HCT116 (cell line): ENCODE measurements around the gene TTC38. TPM values are rescaled to one million over a fixed set of nuclear protein-coding genes. Genes with fewer than 3 reads are reported as not detected.

Experiments
- ATAC-seq: fragments of 200-7000 bp; cut with Tn5 transposase; 2 replicates; pipeline ENCODE4 v1.9.1; 2020; ENCODE audit warnings: mild to moderate bottlenecking, moderate library complexity
- BruUV-seq: library from RNA; stranded (reverse); fragments of 400-500 nt; replicated peaks from 2 replicates; lab custom pipeline; 2021; lab: Mats Ljungman, UMichigan
- CTCF ChIA-PET: fragments of 300-600 bp; sonication (Branson Sonifier 250); formaldehyde crosslinking; loops from one replicate; lab custom pipeline; 2021; ENCODE audit warnings: antibody characterized with exemption; lab: Charles Lee
- POLR2A ChIA-PET: fragments of 300-600, 350-600 bp; sonication (Branson Sonifier 250); formaldehyde crosslinking; loops from one replicate; lab custom pipeline; 2021; ENCODE audit warnings: antibody characterized with exemption; lab: Charles Lee
- RAD21 ChIA-PET, 2 experiments: fragments of 300-600 bp; sonication (Branson Sonifier 250); formaldehyde crosslinking; loops; one replicate each; lab custom pipeline; 2023; ENCODE audit warnings: low total read pairs in 2 of 2; ENCODE audit not compliant: uncharacterized antibody in 2 of 2, unreplicated experiment in 2 of 2, low non-redundant PET in 1 of 2; lab: Charles Lee
- DNase-seq: peaks from one replicate; pipeline ENCODE4 v3.0.0-alpha.2; 2010; ENCODE audit warnings: low read depth, low spot score
- H2AFZ ChIP-seq: fragments of 200-600 bp; shearing (Covaris generic), sonication (generic); 2 replicates; pipeline ENCODE4 v1.6.1; 2017; ENCODE audit warnings: low read depth, mixed run types, mixed read lengths, antibody characterized with exemption, low read length; ENCODE audit not compliant: poor library complexity, severe bottlenecking
- H3K27ac ChIP-seq: 2 replicates; pipeline ENCODE4 v1.5.1; 2012; ENCODE audit warnings: low read depth, low read length
- H3K27me3 ChIP-seq: fragments of 200-600 bp; sonication (generic); 2 replicates; pipeline ENCODE4 v1.6.1; 2016; ENCODE audit warnings: mixed run types, low read length, mixed read lengths; ENCODE audit not compliant: insufficient read depth
- H3K36me3 ChIP-seq, 2 experiments: fragments of 200-500 bp in 1 of 2; fragments of 200-600 bp in 1 of 2; sonication (Bioruptor generic) in 1 of 2; sonication (generic) in 1 of 2; 2 replicates each; pipeline versions ENCODE4 v1.5.1 to v1.6.1; 2014 to 2016; ENCODE audit warnings: low read length in 2 of 2, inconsistent platforms in 1 of 2, mixed read lengths in 1 of 2, mixed run types in 1 of 2; ENCODE audit not compliant: insufficient read depth in 2 of 2, control insufficient read depth in 1 of 2
- H3K4me1 ChIP-seq, 2 experiments: fragments of 200-600 bp in 1 of 2; sonication (generic) in 1 of 2; 2 replicates each; pipeline versions ENCODE4 v1.5.1 to v1.6.1; 2012 to 2017; ENCODE audit warnings: low read length in 2 of 2, inconsistent platforms in 1 of 2, mild to moderate bottlenecking in 1 of 2, mixed read lengths in 1 of 2, mixed run types in 1 of 2, moderate library complexity in 1 of 2; ENCODE audit not compliant: insufficient read depth in 2 of 2, control insufficient read depth in 1 of 2
- H3K4me2 ChIP-seq: fragments of 200-600 bp; sonication (generic); 2 replicates; pipeline ENCODE4 v1.6.1; 2017; ENCODE audit warnings: mixed run types, low read length, mixed read lengths
- H3K4me3 ChIP-seq, 2 experiments: fragments of 200-600 bp in 1 of 2; sonication (generic) in 1 of 2; replicated peaks in 1 of 2; 2 replicates each; pipeline ENCODE4 v1.5.1; 2011 to 2016; ENCODE audit warnings: low read length in 2 of 2, control low read depth in 1 of 2, low read depth in 1 of 2, mild to moderate bottlenecking in 1 of 2, mixed read lengths in 1 of 2, mixed run types in 1 of 2
- H3K79me2 ChIP-seq: fragments of 200-600 bp; sonication (generic); 2 replicates; pipeline ENCODE4 v1.6.1; 2017; ENCODE audit warnings: mild to moderate bottlenecking, mixed run types, low read length, moderate library complexity, mixed read lengths; ENCODE audit not compliant: insufficient read depth
- H3K9ac ChIP-seq: fragments of 200-600 bp; sonication (generic); 2 replicates; pipeline ENCODE4 v1.6.1; 2016; ENCODE audit warnings: low read length, mixed read lengths
- H3K9me2 ChIP-seq: fragments of 200-600 bp; sonication (generic), shearing (Covaris generic); 2 replicates; pipeline ENCODE4 v1.6.1; 2017; ENCODE audit warnings: mixed run types, mild to moderate bottlenecking, moderate library complexity; ENCODE audit not compliant: insufficient read depth
- H3K9me3 ChIP-seq, 2 experiments: fragments of 200-500 bp in 1 of 2; fragments of 200-600 bp in 1 of 2; sonication (Bioruptor generic) in 1 of 2; sonication (generic) in 1 of 2; 2 replicates each; pipeline ENCODE4 v1.6.1; 2014 to 2017; ENCODE audit warnings: low read length in 2 of 2, mixed read lengths in 2 of 2, inconsistent platforms in 1 of 2, low read depth in 1 of 2, mild to moderate bottlenecking in 1 of 2, mixed run types in 1 of 2, moderate library complexity in 1 of 2; ENCODE audit not compliant: control insufficient read depth in 1 of 2, insufficient read depth in 1 of 2
- H4K20me1 ChIP-seq: fragments of 200-600 bp; sonication (generic), shearing (Covaris generic); 2 replicates; pipeline ENCODE4 v1.6.1; 2017; ENCODE audit warnings: mixed run types, mild to moderate bottlenecking, moderate library complexity; ENCODE audit not compliant: insufficient read depth
- CTCF ChIP-seq, 3 experiments: fragments of 200-600 bp in 1 of 3; sonication (generic) in 1 of 3; IDR thresholded peaks in 2 of 3; conservative IDR thresholded peaks in 1 of 3; 2 replicates each; pipeline ENCODE4 v1.5.1; 2012 to 2017; ENCODE audit warnings: low read depth in 2 of 3, low read length in 2 of 3, antibody characterized with exemption in 1 of 3, borderline replicate concordance in 1 of 3, control low read depth in 1 of 3, mild to moderate bottlenecking in 1 of 3, mixed read lengths in 1 of 3, mixed run types in 1 of 3, moderate library complexity in 1 of 3; ENCODE audit not compliant: insufficient read depth in 1 of 3
- JUND ChIP-seq: IDR thresholded peaks from 2 replicates; pipeline ENCODE4 v1.6.1; 2012
- MAX ChIP-seq: IDR thresholded peaks from 2 replicates; pipeline ENCODE4 v1.6.1; 2012
- POLR2A ChIP-seq: IDR thresholded peaks from 2 replicates; pipeline ENCODE4 v1.7.0; 2011; ENCODE audit warnings: borderline replicate concordance; ENCODE audit not compliant: insufficient read depth, insufficient read length; ENCODE audit errors: extremely low read depth
- SIN3A ChIP-seq: IDR thresholded peaks from 2 replicates; pipeline ENCODE4 v1.6.1; 2012; ENCODE audit warnings: low read depth
- SP1 ChIP-seq: IDR thresholded peaks from 2 replicates; pipeline ENCODE4 v1.6.1; 2012; ENCODE audit warnings: low read depth
- SRF ChIP-seq: IDR thresholded peaks from 2 replicates; pipeline ENCODE4 v1.6.1; 2012; ENCODE audit warnings: low read depth
- YY1 ChIP-seq: IDR thresholded peaks from 2 replicates; pipeline ENCODE4 v1.6.1; 2011; ENCODE audit warnings: low read length, low read depth, moderate library complexity, mild to moderate bottlenecking; ENCODE audit not compliant: insufficient replicate concordance; ENCODE audit errors: extremely low read depth
- ZFX ChIP-seq: fragments of 450-650 bp; IDR thresholded peaks from 2 replicates; pipeline ENCODE4 v1.6.1; 2017
- ZNF274 ChIP-seq: fragments of 200-500 bp; sonication (Bioruptor generic); IDR thresholded peaks from 2 replicates; pipeline ENCODE4 v1.6.1; 2014; ENCODE audit warnings: mild to moderate bottlenecking, low read depth, low read length, inconsistent platforms
- intact Hi-C: fragments of 100-400 bp; cut with micrococcal nuclease; formaldehyde crosslinking; loops from 2 replicates; pipeline ENCODE4 v1.10.0; 2022
- total RNA-seq: library from RNA; stranded (reverse); gene quantifications from one replicate; pipeline ENCODE4 v1.2.1, GENCODE V29; 2021; ENCODE audit not compliant: unreplicated experiment

TTC38 gene
- total RNA-seq, 1 experiment from 2014 or later: 22.9 TPM

DNA sequence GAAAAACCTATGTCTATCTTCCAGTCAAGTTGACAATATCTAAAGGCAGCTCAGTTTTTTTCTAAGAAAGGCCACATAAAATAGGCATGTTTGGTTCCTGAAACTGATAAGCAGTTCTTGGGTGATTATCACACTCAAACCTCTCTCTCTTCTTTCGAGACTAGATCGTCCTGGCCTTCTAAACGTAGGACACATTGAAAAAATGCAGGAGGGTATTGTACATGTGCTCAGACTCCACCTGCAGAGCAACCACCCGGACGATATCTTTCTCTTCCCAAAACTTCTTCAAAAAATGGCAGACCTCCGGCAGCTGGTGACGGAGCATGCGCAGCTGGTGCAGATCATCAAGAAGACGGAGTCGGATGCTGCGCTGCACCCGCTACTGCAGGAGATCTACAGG lies 32.8 kb upstream of the TTC38 start:
- Histone ChIP-seq H3K27me3 (no peaks in the 10 kb centered on the region), H3K4me3 (no peak overlapping the region), H3K79me2 (no peaks in the 10 kb centered on the region), H3K9me2 (no peaks in the 10 kb centered on the region), H3K9me3 (no peaks in the 10 kb centered on the region), H3K27ac (no peak overlapping the region), H2AFZ (no peak overlapping the region), H3K4me1 (no peaks in the 10 kb centered on the region), H4K20me1 (no peaks in the 10 kb centered on the region), H3K9ac (no peak overlapping the region), H3K4me2 (no peak overlapping the region), H3K36me3 (no peaks in the 10 kb centered on the region; a peak in 1 of 4 replicates)
- POLR2A ChIA-PET: no interaction called here
- CTCF ChIA-PET: no interaction called here
- ATAC-seq (no peak), DNase-seq (no peak)
- no peak for TF ChIP-seq ZNF274
- no peak for TF ChIP-seq SRF
- no peak for TF ChIP-seq MAX
- no peak for TF ChIP-seq JUND
- RAD21 ChIA-PET: no interaction called here
- BruUV-seq: no TSS peak
- intact Hi-C loops: no loop called here

DNA sequence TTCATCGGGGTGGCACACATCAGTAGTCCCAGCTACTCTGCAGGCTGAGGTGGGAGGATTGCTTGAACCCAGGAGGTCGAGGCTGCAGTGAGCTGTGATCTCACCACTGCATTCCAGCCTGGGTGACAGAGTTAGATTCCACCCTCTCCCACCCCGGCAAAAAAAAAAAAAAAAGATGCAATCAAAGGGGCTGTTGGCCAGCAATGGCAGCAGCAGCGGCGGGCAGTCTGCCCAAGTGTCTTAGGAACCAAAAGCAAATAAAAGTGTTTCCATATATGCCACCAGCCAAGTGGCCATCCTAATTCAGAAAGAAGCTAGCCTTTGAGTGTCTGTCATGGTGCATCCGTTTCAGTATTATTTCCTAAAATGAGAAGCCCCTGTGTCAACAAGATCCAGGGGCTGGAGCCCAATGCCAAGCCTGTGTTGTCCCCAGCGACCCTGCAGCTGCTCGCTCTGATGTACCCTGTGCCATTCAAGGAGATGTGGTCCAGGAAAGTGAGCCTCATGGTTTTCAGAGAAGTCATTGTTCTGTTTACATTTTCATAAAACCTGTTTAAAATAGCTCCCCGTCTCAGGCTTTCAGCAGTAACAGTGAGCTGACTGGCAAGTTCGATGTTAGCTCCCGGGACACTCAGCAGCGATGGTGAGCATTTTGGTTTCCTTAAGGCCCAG lies 30.2 kb upstream of the TTC38 start:
- Histone ChIP-seq H3K79me2 (no peaks in the 10 kb centered on the region), H3K9me2 (no peaks in the 10 kb centered on the region), H3K27ac (no peak overlapping the region), H2AFZ (no peak overlapping the region), H3K4me3 (no peak overlapping the region), H4K20me1 (no peaks in the 10 kb centered on the region), H3K9me3 (no peaks in the 10 kb centered on the region), H3K9ac (no peak overlapping the region), H3K27me3 (no peaks in the 10 kb centered on the region), H3K4me1 (no peaks in the 10 kb centered on the region), H3K36me3 (peaks cover 0 to 2% of the 10 kb centered on the region in 2 experiments; a peak in 1 of 4 replicates), H3K4me2 (no peak overlapping the region)
- ATAC-seq (no peak), DNase-seq (no peak)
- ChIA-PET CTCF (no interaction called here), RAD21 (interaction anchor here in 1 of 2 experiments (0.7 kb wide), 1 partner anchor 87 kb away, joined by 3 read pairs; the partner anchor contains the start of gene PPARA), POLR2A (interaction anchor here (0.7 kb wide), 1 partner anchor 30 kb away, joined by 3 read pairs; the partner anchor contains the start of gene TTC38)
- intact Hi-C loops: no loop called here
- TF ChIP-seq YY1 (no peak), CTCF (IDR thresholded peaks at IDR 0.05 in 2 of 3, conservative IDR thresholded peaks at IDR 0.05 in 1 of 3; ENCODE audit: borderline replicate concordance in 1 of 3, insufficient read depth in 1 of 3, low read depth in 2 of 3, low read length in 2 of 3) (no peak), SIN3A (no peak), ZFX (no peak), POLR2A (no peak), JUND (no peak), SP1 (no peak)
- no TSS peak for BruUV-seq
